IMR-90 (cell line): Measurements from ENCODE around the gene CHN1.

Source experiments
- CEBPB ChIP-seq: IDR thresholded peaks from 2 replicates; pipeline ENCODE4 v1.6.1; 2012; ENCODE audit warnings: low read depth, low read length, improper control_type of control experiment
- CHD1 ChIP-seq: IDR thresholded peaks from 2 replicates; pipeline ENCODE4 v1.6.1; 2012; ENCODE audit warnings: low read depth, low read length, improper control_type of control experiment
- MAFK ChIP-seq: IDR thresholded peaks from 2 replicates; pipeline ENCODE4 v1.6.1; 2012; ENCODE audit warnings: low read depth, low read length, improper control_type of control experiment
- MAZ ChIP-seq: IDR thresholded peaks from 2 replicates; pipeline ENCODE4 v1.6.1; 2012; ENCODE audit warnings: low read depth, mild to moderate bottlenecking, low read length, improper control_type of control experiment, moderate library complexity, borderline replicate concordance
- MXI1 ChIP-seq: IDR thresholded peaks from 2 replicates; pipeline ENCODE4 v1.6.1; 2012; ENCODE audit warnings: low read depth, mild to moderate bottlenecking, low read length, moderate library complexity, borderline replicate concordance
- POLR2A ChIP-seq: IDR thresholded peaks from 2 replicates; pipeline ENCODE4 v1.6.1; 2012; ENCODE audit warnings: mild to moderate bottlenecking, low read depth, low read length
- RAD21 ChIP-seq: IDR thresholded peaks from 2 replicates; pipeline ENCODE4 v1.6.1; 2012; ENCODE audit warnings: low read length, improper control_type of control experiment
- RFX5 ChIP-seq: IDR thresholded peaks from 2 replicates; pipeline ENCODE4 v1.8.0; 2012; ENCODE audit warnings: low read depth, mild to moderate bottlenecking, low read length, moderate library complexity
- SMC3 ChIP-seq: fragments of 150-350 bp; IDR thresholded peaks from 2 replicates; pipeline ENCODE4 v1.6.1; 2016; ENCODE audit warnings: low read depth, mild to moderate bottlenecking, antibody characterized with exemption, low read length, moderate library complexity
- TF ChIP-seq, protein P1 (sequence below): conservative IDR thresholded peaks from 2 replicates; pipeline ENCODE4 v1.5.1; 2012; ENCODE audit warnings: mild to moderate bottlenecking, low read depth, low read length, improper control_type of control experiment
- TF ChIP-seq, protein P2 (sequence below): fragments of 150-350 bp; IDR thresholded peaks from 2 replicates; pipeline ENCODE4 v1.6.1; 2016; ENCODE audit warnings: low read depth, mild to moderate bottlenecking, low read length, moderate library complexity, borderline replicate concordance
- TF ChIP-seq, protein P3 (sequence below): fragments of 150-350 bp; IDR thresholded peaks from 2 replicates; pipeline ENCODE4 v1.6.1; 2017; ENCODE audit warnings: mild to moderate bottlenecking, antibody characterized with exemption, low read length, low read depth

DNA sequence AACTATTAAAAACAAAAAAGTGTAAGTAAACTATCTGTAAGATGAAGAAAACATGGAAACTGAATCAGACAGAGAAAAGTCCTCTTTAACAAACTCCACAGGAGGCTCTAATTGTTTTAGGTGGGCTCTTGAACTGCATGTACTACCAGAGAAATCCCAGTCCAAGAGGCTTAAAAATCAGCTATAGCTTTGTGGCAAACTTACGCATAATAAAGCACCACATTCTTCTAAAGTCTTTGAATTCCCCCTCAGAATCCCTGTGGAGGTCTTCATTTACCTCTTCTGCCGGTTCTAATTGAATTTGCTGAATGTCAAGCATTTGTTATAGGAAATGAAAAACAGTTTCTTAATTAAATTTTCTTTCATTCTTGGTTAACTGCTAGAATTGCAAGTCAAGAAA, 40.8 kb downstream of the CHN1 start:
- TF ChIP-seq, protein P1, sequence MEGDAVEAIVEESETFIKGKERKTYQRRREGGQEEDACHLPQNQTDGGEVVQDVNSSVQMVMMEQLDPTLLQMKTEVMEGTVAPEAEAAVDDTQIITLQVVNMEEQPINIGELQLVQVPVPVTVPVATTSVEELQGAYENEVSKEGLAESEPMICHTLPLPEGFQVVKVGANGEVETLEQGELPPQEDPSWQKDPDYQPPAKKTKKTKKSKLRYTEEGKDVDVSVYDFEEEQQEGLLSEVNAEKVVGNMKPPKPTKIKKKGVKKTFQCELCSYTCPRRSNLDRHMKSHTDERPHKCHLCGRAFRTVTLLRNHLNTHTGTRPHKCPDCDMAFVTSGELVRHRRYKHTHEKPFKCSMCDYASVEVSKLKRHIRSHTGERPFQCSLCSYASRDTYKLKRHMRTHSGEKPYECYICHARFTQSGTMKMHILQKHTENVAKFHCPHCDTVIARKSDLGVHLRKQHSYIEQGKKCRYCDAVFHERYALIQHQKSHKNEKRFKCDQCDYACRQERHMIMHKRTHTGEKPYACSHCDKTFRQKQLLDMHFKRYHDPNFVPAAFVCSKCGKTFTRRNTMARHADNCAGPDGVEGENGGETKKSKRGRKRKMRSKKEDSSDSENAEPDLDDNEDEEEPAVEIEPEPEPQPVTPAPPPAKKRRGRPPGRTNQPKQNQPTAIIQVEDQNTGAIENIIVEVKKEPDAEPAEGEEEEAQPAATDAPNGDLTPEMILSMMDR, result no peak
- TF ChIP-seq, protein P2, sequence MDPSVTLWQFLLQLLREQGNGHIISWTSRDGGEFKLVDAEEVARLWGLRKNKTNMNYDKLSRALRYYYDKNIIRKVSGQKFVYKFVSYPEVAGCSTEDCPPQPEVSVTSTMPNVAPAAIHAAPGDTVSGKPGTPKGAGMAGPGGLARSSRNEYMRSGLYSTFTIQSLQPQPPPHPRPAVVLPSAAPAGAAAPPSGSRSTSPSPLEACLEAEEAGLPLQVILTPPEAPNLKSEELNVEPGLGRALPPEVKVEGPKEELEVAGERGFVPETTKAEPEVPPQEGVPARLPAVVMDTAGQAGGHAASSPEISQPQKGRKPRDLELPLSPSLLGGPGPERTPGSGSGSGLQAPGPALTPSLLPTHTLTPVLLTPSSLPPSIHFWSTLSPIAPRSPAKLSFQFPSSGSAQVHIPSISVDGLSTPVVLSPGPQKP, result no peak
- no peak for TF ChIP-seq MAZ
- TF ChIP-seq RAD21, result no peak
- no peak for TF ChIP-seq MXI1
- no peak for TF ChIP-seq CEBPB
- no peak for TF ChIP-seq SMC3
- TF ChIP-seq RFX5, result no peak
- TF ChIP-seq POLR2A, result no peak
- no peak for TF ChIP-seq CHD1
- TF ChIP-seq, protein P3, sequence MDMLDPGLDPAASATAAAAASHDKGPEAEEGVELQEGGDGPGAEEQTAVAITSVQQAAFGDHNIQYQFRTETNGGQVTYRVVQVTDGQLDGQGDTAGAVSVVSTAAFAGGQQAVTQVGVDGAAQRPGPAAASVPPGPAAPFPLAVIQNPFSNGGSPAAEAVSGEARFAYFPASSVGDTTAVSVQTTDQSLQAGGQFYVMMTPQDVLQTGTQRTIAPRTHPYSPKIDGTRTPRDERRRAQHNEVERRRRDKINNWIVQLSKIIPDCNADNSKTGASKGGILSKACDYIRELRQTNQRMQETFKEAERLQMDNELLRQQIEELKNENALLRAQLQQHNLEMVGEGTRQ, result no peak
- TF ChIP-seq MAFK, result no peak
